ACC112 (cell line): ENCODE data around the gene BRICD5.

Source experiments
- H2AFZ ChIP-seq: fragments of 200-600 bp; sonication (generic); one replicate; pipeline ENCODE4 v1.6.0; 2017; ENCODE audit warnings: antibody characterized with exemption, low read length; ENCODE audit not compliant: unreplicated experiment
- H3K27ac ChIP-seq: fragments of 200-600 bp; sonication (generic); 2 replicates; pipeline ENCODE4 v1.5.1; 2014; ENCODE audit warnings: low read depth, mild to moderate bottlenecking, antibody characterized with exemption, low read length, moderate library complexity
- H3K27me3 ChIP-seq: fragments of 200-600 bp; sonication (generic); 2 replicates; pipeline ENCODE4 v1.6.1; 2014; ENCODE audit warnings: mild to moderate bottlenecking, antibody characterized with exemption, low read length, moderate library complexity, mixed read lengths; ENCODE audit not compliant: insufficient read depth
- H3K36me3 ChIP-seq: fragments of 200-600 bp; sonication (generic); 2 replicates; pipeline ENCODE4 v1.6.1; 2016; ENCODE audit warnings: mild to moderate bottlenecking, antibody characterized with exemption, low read length, moderate library complexity, mixed read lengths; ENCODE audit not compliant: insufficient read depth
- H3K4me1 ChIP-seq: fragments of 200-600 bp; sonication (generic); one replicate; pipeline ENCODE4 v1.6.1; 2016; ENCODE audit warnings: low read length, mixed read lengths; ENCODE audit not compliant: insufficient read depth, unreplicated experiment, control insufficient read depth
- H3K4me3 ChIP-seq: fragments of 200-600 bp; sonication (generic); 2 replicates; pipeline ENCODE4 v1.5.1; 2014; ENCODE audit warnings: mild to moderate bottlenecking, low read depth, low read length
- H3K79me2 ChIP-seq: fragments of 200-600 bp; sonication (generic); one replicate; pipeline ENCODE4 v1.6.0; 2016; ENCODE audit warnings: low read length; ENCODE audit not compliant: control insufficient read depth, unreplicated experiment, insufficient read depth

Gene BRICD5

GRCh38 chr16:2161911-2162310 lies 48.8 kb downstream of the BRICD5 start:
- Histone ChIP-seq H3K36me3 (no peaks in the 10 kb centered on the region), H3K4me1 (peaks cover 41% of the 10 kb centered on the region), H3K4me3 (no peak overlapping the region), H3K27ac (peak overlapping the region; percentile 95; the same call in 1 of the 2 replicates), H2AFZ (no peak overlapping the region), H3K79me2 (peaks cover 67% of the 10 kb centered on the region), H3K27me3 (no peaks in the 10 kb centered on the region)

DNA sequence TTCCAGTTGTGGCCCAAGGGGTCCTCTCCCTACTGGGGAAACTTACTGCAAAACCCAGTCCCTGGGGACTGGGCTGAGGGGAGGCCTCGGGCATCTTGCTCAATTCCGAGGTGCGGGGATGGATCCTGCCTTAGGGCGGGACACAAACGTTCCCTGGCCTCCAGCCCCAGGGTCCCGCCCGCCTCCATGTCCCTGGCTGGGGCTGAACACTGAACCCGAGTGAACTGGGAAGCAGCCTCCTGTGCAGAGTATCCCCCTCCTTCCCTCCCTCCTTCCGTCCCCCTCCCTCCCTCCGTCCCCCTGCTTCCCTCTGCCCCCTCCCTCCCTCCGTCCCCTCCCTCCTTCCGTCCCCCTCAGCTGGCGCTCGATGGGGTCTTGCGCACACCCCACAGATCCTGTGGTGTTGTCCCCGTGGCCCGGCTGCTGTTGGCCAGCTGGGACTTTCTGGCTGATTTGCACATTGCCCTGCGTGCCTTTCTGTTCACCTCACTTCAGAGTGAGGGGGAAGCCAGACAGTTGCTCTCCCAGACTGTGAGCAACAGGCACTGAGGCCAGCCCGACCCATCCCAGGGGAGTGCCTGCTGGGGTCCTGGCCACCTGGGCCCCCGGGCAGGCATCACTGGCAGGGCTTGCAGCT lies 49.6 kb downstream of the BRICD5 start:
- Histone ChIP-seq H3K36me3 (no peaks in the 10 kb centered on the region), H3K4me3 (peak overlapping the region; percentile 8), H3K27me3 (no peaks in the 10 kb centered on the region), H2AFZ (no peak overlapping the region), H3K79me2 (peaks cover 73% of the 10 kb centered on the region), H3K27ac (peak overlapping the region; percentile 95), H3K4me1 (peaks cover 44% of the 10 kb centered on the region)
